Measurements from ENCODE around the gene IFT25.
"Not testable (repeated sequence)": the region's sequence is repeated elsewhere in the genome, so short reads cannot be mapped to it uniquely, and the experiment has no call there.

IFT25 gene

DNA sequence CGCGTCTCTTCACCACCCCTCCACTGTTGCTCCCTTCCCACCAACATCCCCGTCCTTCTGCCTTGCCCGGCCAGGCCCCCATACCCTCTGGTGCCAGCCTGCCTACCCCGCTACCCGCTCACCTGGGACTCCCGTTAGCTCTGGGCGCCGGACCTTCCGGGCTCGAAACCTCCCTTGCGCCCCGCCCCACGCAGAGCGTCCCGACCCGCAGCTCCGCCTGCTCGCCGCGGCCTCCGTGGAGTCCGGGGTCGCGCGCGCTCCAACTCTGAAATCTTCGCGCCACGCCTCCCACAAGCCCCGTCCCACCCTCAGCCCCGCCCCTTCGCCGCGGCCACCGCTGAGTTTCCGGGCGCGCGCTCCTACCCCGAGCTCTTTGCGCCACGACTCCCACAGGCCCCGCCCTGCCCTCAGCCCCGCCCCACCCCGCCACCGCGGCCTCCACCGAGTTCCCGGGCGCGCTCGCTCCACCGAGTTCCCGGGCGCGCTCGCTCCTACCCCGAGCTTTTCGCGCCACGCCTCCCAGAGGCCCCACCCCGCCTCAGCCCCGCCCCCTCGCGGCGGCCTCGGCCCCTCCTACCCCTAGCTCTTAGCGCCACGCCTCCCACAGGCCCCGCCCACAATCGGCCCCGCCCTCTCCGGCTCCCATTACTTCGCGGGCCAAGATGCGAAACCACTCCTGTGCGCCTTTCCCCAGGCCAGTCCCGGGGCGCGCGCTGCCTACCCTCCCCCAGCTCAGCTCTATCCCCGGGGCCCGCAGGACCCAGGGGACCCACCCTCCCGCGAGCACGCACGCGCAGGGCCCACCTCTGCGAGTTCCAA lies at the start of gene IFT25:
IFT25 (minus strand) TSS at position 267 of the 819 bp plus-strand sequence. CDS start 5,617 bp downstream, outside the sequence.
- DNase-seq (ENCODE audit: low spot score), result peak; percentile 99

DNA sequence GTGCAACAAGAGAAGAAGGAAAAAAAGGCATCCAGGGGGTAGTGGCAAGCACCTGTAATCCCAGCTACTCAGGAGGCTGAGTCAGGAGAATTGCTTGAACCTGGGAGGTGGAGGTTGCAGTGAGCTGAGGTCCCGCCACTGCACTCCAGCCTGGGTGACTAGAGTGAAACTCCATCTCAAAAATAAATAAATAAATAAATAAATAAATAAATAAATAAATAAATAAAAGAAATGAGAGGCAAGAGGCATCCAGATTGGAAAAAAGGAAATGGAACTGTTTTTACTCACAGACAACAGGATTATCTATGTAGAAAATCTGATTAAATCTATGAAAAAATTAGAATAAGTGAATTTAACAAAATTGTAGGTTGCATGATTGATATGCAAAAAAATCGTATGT lies 49.0 kb upstream of the IFT25 start:
- DNase-seq (ENCODE audit: low spot score), result not testable (repeated sequence)

- DNase-seq (ENCODE audit: low spot score), result no peak
Observed at GRCh38 chr1:53992085-53992874, 46.8 kb upstream of the IFT25 start.

DNA sequence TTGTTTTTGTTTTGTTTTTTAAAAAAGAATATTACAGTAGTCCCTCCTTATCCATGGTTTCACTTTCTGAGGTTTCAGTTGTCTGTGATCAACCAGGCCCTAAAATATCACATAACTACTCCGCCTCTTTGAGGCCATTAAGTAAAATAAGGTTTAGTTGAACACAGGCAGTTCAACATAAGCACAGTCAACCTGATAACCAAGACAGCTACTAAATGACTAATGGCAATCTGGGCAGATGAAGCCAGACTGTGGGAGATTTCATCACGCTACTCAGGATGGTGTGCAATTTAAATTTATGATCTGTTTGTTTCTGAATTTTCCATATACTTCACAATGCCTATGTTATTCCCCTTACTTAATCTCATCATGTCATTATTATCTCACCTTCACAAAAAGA lies 42.4 kb upstream of the IFT25 start:
- no peak for DNase-seq (ENCODE audit: low spot score)

DNA sequence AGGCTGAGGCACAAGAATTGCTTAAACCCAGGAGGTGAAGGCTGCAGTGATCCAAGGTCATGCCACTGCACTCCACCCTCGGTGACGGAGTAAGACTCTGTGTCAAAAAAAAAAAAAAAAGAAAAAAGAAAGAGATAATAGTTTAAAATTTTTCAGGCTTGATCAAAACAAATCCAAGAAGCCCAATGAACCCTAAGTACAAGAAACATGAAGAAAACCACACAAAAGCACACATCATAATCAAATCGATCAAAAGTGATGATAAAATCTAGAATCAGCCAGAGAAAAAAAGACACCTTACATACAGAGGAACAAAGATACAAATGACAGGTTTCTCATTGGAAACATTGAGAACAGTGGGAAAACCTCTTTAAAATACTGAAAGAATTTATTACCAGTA lies 41.0 kb upstream of the IFT25 start:
- no peak for DNase-seq (ENCODE audit: low spot score)

GRCh38 chr1:53984726-53985125 lies 39.2 kb upstream of the IFT25 start:
- DNase-seq (ENCODE audit: low spot score), result no peak

DNA sequence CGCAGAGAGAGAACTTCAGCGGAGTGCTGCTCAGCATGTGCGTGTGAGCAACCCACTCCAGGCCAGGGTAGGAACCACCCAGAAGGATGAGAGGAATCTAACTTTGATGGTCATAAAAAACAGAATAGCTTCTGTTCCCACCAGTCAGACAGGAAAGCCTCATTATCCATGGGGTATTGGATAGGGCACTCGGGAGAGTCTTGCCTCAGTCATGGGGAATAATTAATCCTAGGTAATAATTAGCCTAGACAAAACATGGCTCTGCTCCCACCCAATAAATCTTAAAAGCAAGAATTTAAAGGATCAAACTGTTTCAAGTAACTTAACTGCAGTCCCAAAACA lies 37.2 kb upstream of the IFT25 start:
- DNase-seq (ENCODE audit: low spot score), result no peak

- DNase-seq (ENCODE audit: low spot score), result peak; percentile 61
Observed at GRCh38 chr1:53982034-53982762, 36.7 kb upstream of the IFT25 start.

DNA sequence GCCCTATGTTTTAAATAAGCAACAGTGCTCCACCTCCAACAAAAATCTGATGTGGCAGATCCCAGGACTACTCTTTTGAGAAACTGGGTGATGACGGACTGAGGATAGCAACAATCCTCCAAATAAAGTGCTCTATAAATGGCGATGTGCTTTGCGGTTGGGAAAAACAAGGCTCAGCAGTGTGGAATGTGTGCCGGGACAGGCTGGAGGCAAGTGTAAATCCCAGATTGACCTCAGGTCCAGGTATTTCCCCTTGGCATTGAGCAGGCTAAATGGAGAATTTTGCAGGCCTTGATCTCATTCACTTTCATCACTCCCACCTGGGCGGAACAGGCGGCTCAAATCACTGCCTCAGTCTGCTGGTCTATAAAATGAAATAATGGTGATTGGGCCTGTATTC lies 35.7 kb upstream of the IFT25 start:
- no peak for DNase-seq (ENCODE audit: low spot score)

- no peak for DNase-seq (ENCODE audit: low spot score)
Observed at GRCh38 chr1:53979712-53980450, 34.4 kb upstream of the IFT25 start.

- no peak for DNase-seq (ENCODE audit: low spot score)
Observed at GRCh38 chr1:53975861-53976260, 30.4 kb upstream of the IFT25 start.

- DNase-seq (ENCODE audit: low spot score), result no peak
Observed at GRCh38 chr1:53971718-53972117, 26.2 kb upstream of the IFT25 start.

DNA sequence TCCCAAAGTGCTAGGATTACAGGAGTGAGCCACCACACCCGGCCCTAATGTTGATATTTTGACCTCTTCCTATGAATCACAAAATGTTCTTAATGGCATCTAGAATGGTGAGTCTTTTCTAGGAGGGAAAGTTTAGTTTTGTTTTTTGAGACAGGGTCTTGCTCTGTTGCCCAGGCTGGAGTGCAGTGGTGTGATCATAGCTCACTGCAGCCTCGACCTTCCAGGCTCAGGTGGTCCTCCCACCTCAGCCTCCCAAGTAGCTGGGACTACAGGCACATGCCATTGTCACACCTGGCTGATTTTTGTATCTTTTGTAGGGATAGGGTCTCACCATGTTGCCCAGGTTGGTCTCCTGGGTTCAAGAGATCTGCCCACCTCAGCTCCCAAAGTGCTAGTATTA lies 23.8 kb upstream of the IFT25 start:
- DNase-seq (ENCODE audit: low spot score), result not testable (repeated sequence)

GRCh38 chr1:53968125-53968513 lies 22.6 kb upstream of the IFT25 start:
- DNase-seq (ENCODE audit: low spot score), result no peak

- no peak for DNase-seq (ENCODE audit: low spot score)
Observed at GRCh38 chr1:53967409-53968124, 22.1 kb upstream of the IFT25 start.

DNA sequence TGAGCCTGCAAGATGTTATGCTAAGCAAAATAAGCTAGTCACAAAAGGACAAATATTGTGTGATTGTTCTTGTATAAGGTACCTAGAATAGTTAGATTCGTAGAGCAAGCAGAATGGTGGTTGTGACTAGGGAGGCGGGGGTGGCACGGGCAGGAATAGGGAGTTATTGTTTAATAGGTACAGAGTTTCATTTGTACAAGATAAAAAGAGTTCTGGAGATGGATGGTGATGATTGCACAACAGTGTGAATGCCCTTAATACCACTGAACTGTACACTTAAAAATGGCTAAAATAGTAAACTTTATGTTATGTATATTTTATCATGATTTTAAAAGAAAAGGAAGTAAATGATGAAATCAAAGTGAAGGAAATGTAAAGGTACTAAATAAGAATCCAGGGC lies 21.3 kb upstream of the IFT25 start:
- DNase-seq (ENCODE audit: low spot score), result no peak

DNA sequence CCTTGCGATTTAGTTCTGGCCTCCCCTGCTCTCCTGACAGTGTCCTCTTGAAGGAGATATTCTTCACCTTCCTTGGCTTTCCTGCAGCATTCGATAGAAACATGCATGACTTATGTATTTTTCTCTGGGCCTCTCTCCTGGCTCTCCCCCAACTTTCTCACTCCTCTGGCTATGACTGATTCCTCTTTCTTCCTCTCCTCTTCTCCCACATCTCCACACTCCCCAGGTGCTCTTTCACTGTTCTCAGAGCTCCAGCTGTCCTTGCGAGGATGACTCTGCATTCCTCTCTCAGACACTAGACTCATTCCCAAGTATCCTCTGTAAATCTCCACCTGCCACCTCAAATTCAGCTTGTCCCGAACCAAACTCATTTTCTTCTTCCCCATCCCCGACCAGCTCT lies 18.6 kb upstream of the IFT25 start:
- no peak for DNase-seq (ENCODE audit: low spot score)

DNA sequence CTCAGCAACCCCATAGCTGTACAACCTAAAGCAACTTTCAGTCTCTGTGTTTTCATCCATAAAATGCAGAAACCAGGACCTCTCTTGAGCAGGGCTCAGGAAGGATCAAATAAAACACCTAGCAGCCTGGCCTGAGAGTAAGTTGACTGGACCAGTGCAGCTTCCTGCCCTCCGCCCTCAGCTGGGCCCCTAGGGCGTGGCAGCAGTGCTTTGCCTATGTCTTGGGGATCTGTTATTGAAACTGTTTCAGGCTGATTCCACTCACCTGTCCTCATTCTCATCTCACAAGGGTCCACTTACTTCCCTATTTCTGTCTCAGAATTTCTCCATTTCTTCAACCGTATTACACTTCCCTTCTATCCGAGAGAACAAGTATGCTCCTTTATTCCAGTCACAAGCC lies 18.0 kb upstream of the IFT25 start:
- no peak for DNase-seq (ENCODE audit: low spot score)

GRCh38 chr1:53962395-53962794 lies 16.9 kb upstream of the IFT25 start:
- DNase-seq (ENCODE audit: low spot score), result no peak

GRCh38 chr1:53959664-53960250 lies 14.3 kb upstream of the IFT25 start:
- no peak for DNase-seq (ENCODE audit: low spot score)

DNA sequence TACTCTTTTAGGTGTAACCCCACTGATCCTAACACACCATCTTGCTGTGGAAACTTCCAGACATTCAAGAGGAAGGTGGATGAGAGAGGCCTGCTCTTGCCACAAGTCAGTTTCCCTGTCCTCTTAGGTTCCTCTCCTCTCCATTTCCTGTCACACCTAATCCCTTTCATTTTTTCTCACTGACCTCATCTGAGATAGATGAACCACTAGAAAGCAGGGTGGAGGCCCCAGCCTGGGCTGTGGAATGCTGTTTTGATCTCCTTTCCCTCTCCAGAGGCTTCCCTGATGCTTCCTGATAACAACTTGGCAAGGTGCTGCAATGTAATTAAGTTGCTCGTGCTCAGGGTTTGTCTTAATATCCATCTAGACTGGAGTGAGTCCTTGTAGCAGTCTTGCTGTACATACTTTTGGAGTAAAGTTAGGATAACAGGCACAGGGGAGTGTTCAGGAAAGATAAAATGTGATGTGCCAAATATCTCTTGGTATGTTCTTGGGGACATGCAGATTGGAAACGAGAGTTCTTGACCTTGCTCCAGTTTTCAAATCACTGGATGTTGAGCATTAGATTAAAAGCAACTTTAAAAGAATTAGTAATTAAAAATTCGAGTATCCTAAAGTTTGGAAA lies 11.8 kb upstream of the IFT25 start:
- DNase-seq (ENCODE audit: low spot score), result no peak
